H1 (cell line): ENCODE data around the gene HOXD12. TPM values are rescaled to one million over a fixed set of nuclear protein-coding genes. Genes with fewer than 3 reads are reported as not detected.

Source experiments
- CTCF ChIA-PET: fragments of 300-600 bp; sonication (Branson Sonifier 250); formaldehyde crosslinking; loops from one replicate; lab custom pipeline; 2021; ENCODE audit not compliant: partially characterized antibody; lab: Charles Lee
- POLR2A ChIA-PET: fragments of 300-600 bp; sonication (Branson Sonifier 250); formaldehyde crosslinking; loops from one replicate; lab custom pipeline; 2021; ENCODE audit warnings: inconsistent platforms; ENCODE audit not compliant: partially characterized antibody; lab: Charles Lee
- DNase-seq, 2 experiments: peaks; one replicate each; pipeline versions ENCODE4 v3.0.0 to v3.0.0-alpha.2; 2010 to 2022; ENCODE audit warnings: low spot score in 2 of 2, low read depth in 1 of 2, mixed read lengths in 1 of 2
- FAIRE-seq: peaks from 2 replicates; lab custom pipeline; 2011; peaks lifted over from hg19 to GRCh38; lab: Jason Lieb, UNC
- H2AFZ ChIP-seq: 2 replicates; pipeline ENCODE4 v1.8.1; 2012; ENCODE audit warnings: low read length, inconsistent platforms
- H2AK5ac ChIP-seq: 2 replicates; pipeline ENCODE4 v1.6.1; 2013; ENCODE audit warnings: low read depth, low read length
- H2BK120ac ChIP-seq: replicated peaks from 2 replicates; pipeline ENCODE3; 2013; ENCODE audit warnings: low read depth, low read length, inconsistent platforms
- H2BK12ac ChIP-seq: 2 replicates; pipeline ENCODE4 v1.6.1; 2013; ENCODE audit warnings: low read depth, low read length
- H2BK15ac ChIP-seq: 2 replicates; pipeline ENCODE4 v1.6.1; 2013; ENCODE audit warnings: low read length
- H2BK20ac ChIP-seq: 2 replicates; pipeline ENCODE4 v1.6.1; 2013; ENCODE audit warnings: low read length
- H2BK5ac ChIP-seq: 2 replicates; pipeline ENCODE4 v1.6.1; 2013; ENCODE audit warnings: low read depth, low read length
- H3K14ac ChIP-seq: 2 replicates; pipeline ENCODE4 v1.6.1; 2013; ENCODE audit warnings: inconsistent platforms; ENCODE audit not compliant: insufficient read length
- H3K18ac ChIP-seq: 2 replicates; pipeline ENCODE4 v1.6.1; 2013; ENCODE audit warnings: low read length; ENCODE audit errors: extremely low read depth
- H3K23ac ChIP-seq: 2 replicates; pipeline ENCODE4 v1.6.1; 2013; ENCODE audit warnings: inconsistent platforms; ENCODE audit not compliant: insufficient read length
- H3K23me2 ChIP-seq: 2 replicates; pipeline ENCODE4 v1.6.1; 2013; ENCODE audit warnings: low read depth, low read length
- H3K27ac ChIP-seq: 2 replicates; pipeline ENCODE4 v1.6.1; 2011; ENCODE audit warnings: low read depth, low read length, inconsistent platforms
- H3K27me3 ChIP-seq, 4 experiments: replicated peaks in 1 of 4; 1 replicate in 1 of 4; 2 replicates in 3 of 4; pipeline versions ENCODE4 v1.6.1 to v1.8.1; 2011 to 2013; ENCODE audit warnings: low read length in 3 of 4, mild to moderate bottlenecking in 3 of 4, inconsistent platforms in 2 of 4, mixed read lengths in 2 of 4, moderate library complexity in 1 of 4; ENCODE audit not compliant: control insufficient read depth in 3 of 4, insufficient read depth in 3 of 4; ENCODE audit errors: extremely low read depth in 1 of 4
- H3K36me3 ChIP-seq, 4 experiments: 2 replicates each; pipeline versions ENCODE4 v1.6.1 to v1.8.1; 2011 to 2013; ENCODE audit warnings: mild to moderate bottlenecking in 4 of 4, low read length in 3 of 4, moderate library complexity in 2 of 4, control low read depth in 1 of 4, inconsistent platforms in 1 of 4; ENCODE audit not compliant: insufficient read depth in 4 of 4, control insufficient read depth in 2 of 4
- H3K4ac ChIP-seq: replicated peaks from 2 replicates; pipeline ENCODE3; 2013; ENCODE audit warnings: low read length, low read depth, mixed read lengths, inconsistent platforms; ENCODE audit not compliant: insufficient read length
- H3K4me1 ChIP-seq, 4 experiments: replicated peaks in 1 of 4; 1 replicate in 1 of 4; 2 replicates in 3 of 4; pipeline versions ENCODE4 v1.6.1 to v1.8.1; 2011 to 2013; ENCODE audit warnings: low read length in 3 of 4, inconsistent platforms in 2 of 4, mixed read lengths in 1 of 4; ENCODE audit not compliant: insufficient read depth in 4 of 4, control insufficient read depth in 3 of 4
- H3K4me2 ChIP-seq, 2 experiments: 2 replicates each; pipeline versions ENCODE4 v1.6.1 to v1.8.1; 2011 to 2013; ENCODE audit warnings: low read depth in 2 of 2, low read length in 2 of 2, control low read depth in 1 of 2, inconsistent platforms in 1 of 2, mild to moderate bottlenecking in 1 of 2; ENCODE audit not compliant: insufficient read depth in 1 of 2
- H3K4me3 ChIP-seq, 4 experiments: fragments of 200-600, 300-600 bp in 1 of 4; sonication (generic), shearing (Covaris generic), sonication (Bioruptor Twin) in 1 of 4; 2 replicates each; pipeline versions ENCODE4 v1.5.1 to v1.8.1; 2011 to 2016; ENCODE audit warnings: low read length in 4 of 4, low read depth in 3 of 4, control low read depth in 2 of 4, inconsistent platforms in 2 of 4, mild to moderate bottlenecking in 2 of 4, mixed read lengths in 1 of 4, moderate library complexity in 1 of 4; ENCODE audit not compliant: insufficient read depth in 2 of 4; ENCODE audit errors: extremely low read depth in 1 of 4
- H3K56ac ChIP-seq: replicated peaks from 2 replicates; pipeline ENCODE3; 2013; ENCODE audit warnings: low read depth, mild to moderate bottlenecking, mixed read lengths, low read length, inconsistent platforms; ENCODE audit not compliant: insufficient read length
- H3K79me1 ChIP-seq: 2 replicates; pipeline ENCODE4 v1.6.1; 2013; ENCODE audit warnings: low read depth, low read length, control low read depth
- H3K79me2 ChIP-seq, 2 experiments: 2 replicates each; pipeline versions ENCODE4 v1.6.1 to v1.8.1; 2012 to 2013; ENCODE audit warnings: low read length in 2 of 2, mild to moderate bottlenecking in 2 of 2, inconsistent platforms in 1 of 2; ENCODE audit not compliant: insufficient read depth in 2 of 2, control insufficient read depth in 1 of 2
- H3K9ac ChIP-seq, 4 experiments: replicated peaks in 1 of 4; 1 replicate in 1 of 4; 2 replicates in 3 of 4; pipeline versions ENCODE4 v1.6.1 to v1.8.1; 2011 to 2013; ENCODE audit warnings: low read depth in 3 of 4, low read length in 3 of 4, control low read depth in 2 of 4, mild to moderate bottlenecking in 2 of 4, moderate library complexity in 2 of 4, inconsistent platforms in 1 of 4; ENCODE audit errors: extremely low read depth in 1 of 4
- H3K9me3 ChIP-seq, 2 experiments: 2 replicates each; pipeline versions ENCODE4 v1.6.1 to v1.8.1; 2012 to 2013; ENCODE audit warnings: mild to moderate bottlenecking in 2 of 2, moderate library complexity in 2 of 2, control low read depth in 1 of 2, inconsistent platforms in 1 of 2, low read depth in 1 of 2, low read length in 1 of 2, mixed read lengths in 1 of 2; ENCODE audit not compliant: insufficient read depth in 2 of 2
- H4K20me1 ChIP-seq, 2 experiments: replicated peaks in 1 of 2; 2 replicates each; pipeline versions ENCODE3 to v1.8.1; 2011 to 2013; ENCODE audit warnings: inconsistent platforms in 2 of 2, low read length in 2 of 2, mild to moderate bottlenecking in 1 of 2; ENCODE audit not compliant: insufficient read depth in 2 of 2, control insufficient read depth in 1 of 2
- H4K5ac ChIP-seq: 2 replicates; pipeline ENCODE4 v1.6.1; 2013; ENCODE audit warnings: low read length, low read depth, mixed read lengths, inconsistent platforms; ENCODE audit not compliant: insufficient read length
- H4K8ac ChIP-seq: 2 replicates; pipeline ENCODE4 v1.8.0; 2013; ENCODE audit warnings: mild to moderate bottlenecking, moderate library complexity, low read length, inconsistent platforms; ENCODE audit not compliant: insufficient read depth; ENCODE audit errors: extremely low read depth
- H4K91ac ChIP-seq: replicated peaks from 2 replicates; pipeline ENCODE3; 2013; ENCODE audit warnings: low read length, mixed read lengths, inconsistent platforms; ENCODE audit not compliant: insufficient read length
- BRCA1 ChIP-seq: IDR thresholded peaks from 2 replicates; pipeline ENCODE4 v1.6.1; 2012; ENCODE audit warnings: low read depth, low read length, improper control_type of control experiment
- CTCF ChIP-seq, 3 experiments: IDR thresholded peaks; 1 replicate in 2 of 3; 2 replicates in 1 of 3; pipeline versions ENCODE4 v1.5.1 to v1.6.1; 2011; ENCODE audit warnings: low read length in 3 of 3, mild to moderate bottlenecking in 3 of 3, inconsistent platforms in 2 of 3, low read depth in 1 of 3, moderate library complexity in 1 of 3; ENCODE audit not compliant: insufficient read depth in 1 of 3; ENCODE audit errors: control extremely low read depth in 1 of 3
- EGR1 ChIP-seq: IDR thresholded peaks from 2 replicates; pipeline ENCODE4 v1.6.1; 2011; ENCODE audit warnings: low read depth, low read length, borderline replicate concordance
- EZH2 ChIP-seq: fragments of 200-600 bp; sonication (generic); IDR thresholded peaks from 2 replicates; pipeline ENCODE4 v1.7.1; 2012; ENCODE audit warnings: low read depth, mild to moderate bottlenecking, moderate library complexity, low read length, inconsistent platforms; ENCODE audit not compliant: severe bottlenecking
- KDM4A ChIP-seq: IDR thresholded peaks from one replicate; pipeline ENCODE4 v1.7.1; 2012; ENCODE audit warnings: low read depth, mild to moderate bottlenecking, moderate library complexity, low read length, inconsistent platforms; ENCODE audit not compliant: severe bottlenecking
- SIN3A ChIP-seq, 2 experiments: IDR thresholded peaks in 1 of 2; conservative IDR thresholded peaks in 1 of 2; 2 replicates each; pipeline ENCODE4 v1.6.1; 2011 to 2012; ENCODE audit warnings: low read length in 2 of 2, improper control_type of control experiment in 1 of 2, low read depth in 1 of 2, mild to moderate bottlenecking in 1 of 2
- ZNF274 ChIP-seq: IDR thresholded peaks from 2 replicates; pipeline ENCODE4 v1.7.0; 2012; ENCODE audit warnings: low read length, borderline replicate concordance; ENCODE audit errors: extremely low read depth
- WGBS, 2 experiments: shearing (Covaris generic) in 1 of 2; methylation state at CpG; one replicate each; pipeline versions ENCODE4 v1.1.6 to v1.1.7; 2013 to 2015; ENCODE audit warnings: low lambda C conversion rate in 2 of 2, mixed read lengths in 2 of 2, inconsistent platforms in 1 of 2, low coverage in 1 of 2, missing lambda C conversion rate in 1 of 2; ENCODE audit not compliant: insufficient replicate concordance in 2 of 2, insufficient coverage in 1 of 2, insufficient read length in 1 of 2; ENCODE audit errors: extremely low coverage in 1 of 2, missing lambda C conversion rate in 1 of 2; 5-methylcytosine and 5-hydroxymethylcytosine counted together
- polyA plus RNA-seq, 7 experiments: library from polyadenylated mRNA; depleted of rRNA in 3 of 7; stranded (reverse) in 5 of 7; unstranded in 2 of 7; fragments of >200 nt in 5 of 7; fragments of 200-250 nt in 2 of 7; gene quantifications; 1 replicate in 5 of 7; 2 replicates in 1 of 7; 4 replicates in 1 of 7; pipeline versions ENCODE4 v1.2.1 to v1.2.3, GENCODE V29; 2011 to 2013; ENCODE audit warnings: missing spikeins in 2 of 7, mixed read lengths in 2 of 7
- total RNA-seq: library from RNA; stranded (reverse); fragmentation: NEBNext Ultra II Directional; extraction: Animal tissue kit (Norgen Biotek cat#: 25700); gene quantifications from 2 replicates; pipeline ENCODE4 v1.2.1, GENCODE V29; 2021

HOXD12 gene
- total and polyA plus RNA-seq, 2 of the 8 experiments (the other 6 are each of a cell fraction or from before 2014, with no cell fraction given), result not detected

- no peak overlapping the region for H4K91ac ChIP-seq
- no peak overlapping the region for H4K5ac ChIP-seq
- H3K79me1 ChIP-seq, result no peaks in the 10 kb centered on the region
- WGBS, 2 experiments, result 2% methylated on average over 45 of the region's 49 CpGs; no CpG with 5 or more reads in 1 of the 2 experiments
- no peak overlapping the region for H3K9ac ChIP-seq
- H3K23ac ChIP-seq, result no peak overlapping the region
- no peak overlapping the region for H2BK20ac ChIP-seq
- H3K14ac ChIP-seq, result no peak overlapping the region
- peaks cover 0 to 15% (median 8%) of the 10 kb centered on the region in 4 experiments; a peak in 6 of 7 replicates for H3K4me1 ChIP-seq
- FAIRE-seq (peak; percentile 60), DNase-seq (peak in 1 of 2 experiments; percentile 80)
- H3K4ac ChIP-seq, result no peak overlapping the region
- CTCF ChIA-PET, result interaction anchor here (0.7 to 2.7 kb wide), 22 partner anchors 9 to 724 kb away, joined by 3 to 15 read pairs (median 3); partner anchors contain the start of gene LNPK
- no peak overlapping the region for H3K56ac ChIP-seq
- H3K79me2 ChIP-seq, result no peaks in the 10 kb centered on the region
- peaks cover 94 to 100% (median 99%) of the 10 kb centered on the region in 4 experiments for H3K27me3 ChIP-seq
- no peak overlapping the region for H2BK15ac ChIP-seq
- no peak overlapping the region; the same call in 1 of the 2 replicates for H2BK5ac ChIP-seq
- H3K18ac ChIP-seq, result no peak overlapping the region
- peak overlapping the region; percentile 51; the same call in 1 of the 2 replicates for H4K8ac ChIP-seq
- H2BK12ac ChIP-seq, result no peak overlapping the region; the same call in none of the 2 replicates
- H4K20me1 ChIP-seq, result peaks cover 12 to 40% of the 10 kb centered on the region in 2 experiments
- POLR2A ChIA-PET, result interaction anchor here (1.3 kb wide), 1 partner anchor 67 kb away, joined by 3 read pairs; no protein-coding TSS in a partner anchor
- no peak overlapping the region for H3K27ac ChIP-seq
- no peak overlapping the region for H2AFZ ChIP-seq
- no peak overlapping the region for H2AK5ac ChIP-seq
- H3K9me3 ChIP-seq, result no peaks in the 10 kb centered on the region; a peak in 1 of 4 replicates
- peak overlapping the region; percentile 16 to 67 for H3K4me2 ChIP-seq
- peaks cover 0 to 5% (median 0%) of the 10 kb centered on the region in 4 experiments; a peak in 1 of 8 replicates for H3K36me3 ChIP-seq
- no peak overlapping the region for H2BK120ac ChIP-seq
- peaks cover 2% of the 10 kb centered on the region; the same call in 1 of the 2 replicates for H3K23me2 ChIP-seq
- peak overlapping the region in 3 of 4 experiments; percentile 28 to 55 (median 34); a peak in 5 of 8 replicates for H3K4me3 ChIP-seq
- no peak for TF ChIP-seq ZNF274
- TF ChIP-seq EGR1, result peak; percentile 77
- no peak; a peak in 1 of 4 replicates for TF ChIP-seq SIN3A (conservative IDR thresholded peaks at IDR 0.05 in 1 of 2, IDR thresholded peaks at IDR 0.05 in 1 of 2; ENCODE audit: low read depth in 1 of 2, low read length in 2 of 2)
- TF ChIP-seq BRCA1, result no peak
- TF ChIP-seq EZH2, result peak; percentile 92
- TF ChIP-seq KDM4A, result peak; percentile 33
- peak in 2 of 3 experiments; percentile 42 to 64; a peak in 3 of 4 replicates for TF ChIP-seq CTCF (IDR thresholded peaks at IDR 0.05; ENCODE audit: control extremely low read depth in 1 of 3, insufficient read depth in 1 of 3, low read depth in 1 of 3, low read length in 3 of 3)
These were observed 11.3 kb upstream of the HOXD12 start for GRCh38 chr2:176088048-176088936.
